Measurements from ENCODE around the gene MAP3K21.

Gene MAP3K21

DNA sequence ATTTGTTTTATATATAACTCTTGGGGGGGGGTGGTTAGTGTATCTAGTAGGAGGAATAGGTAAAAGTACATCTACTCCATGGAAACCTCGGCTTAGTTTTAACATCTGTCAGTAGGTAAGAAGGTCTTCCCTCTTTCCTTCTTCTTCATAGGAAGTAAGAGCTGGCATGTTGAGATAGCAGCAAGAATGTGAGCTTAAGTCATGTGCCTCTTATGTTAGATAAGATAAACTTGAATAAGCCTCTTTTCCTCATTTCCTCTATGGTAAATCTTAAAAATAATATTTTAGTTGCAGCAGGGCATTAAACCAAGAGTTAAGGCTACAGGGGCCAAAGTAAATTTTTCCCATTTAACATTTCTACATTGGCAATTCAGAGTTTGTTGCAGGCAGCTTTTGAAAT lies 100.4 kb downstream of the MAP3K21 start:
- no peak overlapping the region for H3K4me3 ChIP-seq (ENCODE audit: low read depth in 1 of 2, low read length in 2 of 2)
- H3K79me2 ChIP-seq (ENCODE audit: insufficient read depth, low read length) = no peaks in the 10 kb centered on the region
- no peaks in the 10 kb centered on the region for H3K36me3 ChIP-seq (ENCODE audit: insufficient read depth, low read length)
- H2AFZ ChIP-seq (ENCODE audit: low read depth, low read length) = no peak overlapping the region
- TF ChIP-seq EZH2 (IDR thresholded peaks at IDR 0.05; ENCODE audit: borderline replicate concordance, low read depth, low read length, severe bottlenecking) = no peak
- no peak for TF ChIP-seq CTCF (IDR thresholded peaks at IDR 0.05; ENCODE audit: borderline replicate concordance, extremely low read depth, low read length, poor library complexity, severe bottlenecking)
- H3K9me3 ChIP-seq (ENCODE audit: insufficient read depth, low read length, severe bottlenecking) = peaks cover 3% of the 10 kb centered on the region
- no peak for ATAC-seq (ENCODE audit: insufficient read depth, low read depth)
- no peaks in the 10 kb centered on the region for H4K20me1 ChIP-seq (ENCODE audit: insufficient read depth, low read length)
- no peaks in the 10 kb centered on the region for H3K4me1 ChIP-seq (ENCODE audit: insufficient read depth, low read length)
- H3K4me2 ChIP-seq (ENCODE audit: insufficient read depth, low read length) = no peak overlapping the region
- no peak for DNase-seq
- H3K9ac ChIP-seq (ENCODE audit: low read depth, low read length) = no peak overlapping the region
- no peak overlapping the region for H3K27ac ChIP-seq (ENCODE audit: low read length)
- peaks cover 5% of the 10 kb centered on the region for H3K27me3 ChIP-seq (ENCODE audit: insufficient read depth, low read length, poor library complexity)

- Histone ChIP-seq H3K4me3 (ENCODE audit: low read depth in 1 of 2, low read length in 2 of 2) (no peak overlapping the region), H2AFZ (ENCODE audit: low read depth, low read length) (no peak overlapping the region), H3K27me3 (ENCODE audit: insufficient read depth, low read length, poor library complexity) (peaks cover 8% of the 10 kb centered on the region), H4K20me1 (ENCODE audit: insufficient read depth, low read length) (no peaks in the 10 kb centered on the region), H3K79me2 (ENCODE audit: insufficient read depth, low read length) (no peaks in the 10 kb centered on the region), H3K27ac (ENCODE audit: low read length) (no peak overlapping the region), H3K4me1 (ENCODE audit: insufficient read depth, low read length) (no peaks in the 10 kb centered on the region), H3K9me3 (ENCODE audit: insufficient read depth, low read length, severe bottlenecking) (peaks cover 3% of the 10 kb centered on the region), H3K36me3 (ENCODE audit: insufficient read depth, low read length) (no peaks in the 10 kb centered on the region), H3K9ac (ENCODE audit: low read depth, low read length) (no peak overlapping the region), H3K4me2 (ENCODE audit: insufficient read depth, low read length) (no peak overlapping the region)
- ATAC-seq (ENCODE audit: insufficient read depth, low read depth) = no peak
- DNase-seq = no peak
- TF ChIP-seq EZH2 (IDR thresholded peaks at IDR 0.05; ENCODE audit: borderline replicate concordance, low read depth, low read length, severe bottlenecking) (no peak), CTCF (IDR thresholded peaks at IDR 0.05; ENCODE audit: borderline replicate concordance, extremely low read depth, low read length, poor library complexity, severe bottlenecking) (no peak)
Measured at GRCh38 chr1:233431753-233432403, 104.4 kb downstream of the MAP3K21 start.

GRCh38 chr1:233432916-233433315 lies 105.4 kb downstream of the MAP3K21 start:
- H2AFZ ChIP-seq (ENCODE audit: low read depth, low read length) = no peak overlapping the region
- no peak overlapping the region for H3K4me2 ChIP-seq (ENCODE audit: insufficient read depth, low read length)
- H3K4me3 ChIP-seq (ENCODE audit: low read depth in 1 of 2, low read length in 2 of 2) = no peak overlapping the region
- H3K36me3 ChIP-seq (ENCODE audit: insufficient read depth, low read length) = no peaks in the 10 kb centered on the region
- DNase-seq (no peak), ATAC-seq (ENCODE audit: insufficient read depth, low read depth) (no peak)
- H4K20me1 ChIP-seq (ENCODE audit: insufficient read depth, low read length) = no peaks in the 10 kb centered on the region
- peaks cover 3% of the 10 kb centered on the region for H3K9me3 ChIP-seq (ENCODE audit: insufficient read depth, low read length, severe bottlenecking)
- no peak overlapping the region for H3K27ac ChIP-seq (ENCODE audit: low read length)
- H3K27me3 ChIP-seq (ENCODE audit: insufficient read depth, low read length, poor library complexity) = peaks cover 8% of the 10 kb centered on the region
- no peak for TF ChIP-seq EZH2 (IDR thresholded peaks at IDR 0.05; ENCODE audit: borderline replicate concordance, low read depth, low read length, severe bottlenecking)
- no peak for TF ChIP-seq CTCF (IDR thresholded peaks at IDR 0.05; ENCODE audit: borderline replicate concordance, extremely low read depth, low read length, poor library complexity, severe bottlenecking)
- no peaks in the 10 kb centered on the region for H3K79me2 ChIP-seq (ENCODE audit: insufficient read depth, low read length)
- H3K9ac ChIP-seq (ENCODE audit: low read depth, low read length) = no peak overlapping the region
- no peaks in the 10 kb centered on the region for H3K4me1 ChIP-seq (ENCODE audit: insufficient read depth, low read length)
